Fibroblast of mammary gland (primary cell): ENCODE results near the gene CARS2.
"Not testable (repeated sequence)": the region's sequence is repeated elsewhere in the genome, so short reads cannot be mapped to it uniquely, and the experiment has no call there.

Source experiments
- DNase-seq: peaks from one replicate; pipeline ENCODE4 v3.0.0-alpha.2; 2010; ENCODE audit warnings: low read depth
- H3K4me3 ChIP-seq: 2 replicates; pipeline ENCODE4 v1.5.1; 2011; ENCODE audit warnings: low read depth, mild to moderate bottlenecking, low read length, moderate library complexity; ENCODE audit not compliant: control insufficient read depth
- TF ChIP-seq, protein P1 (sequence below): conservative IDR thresholded peaks from 2 replicates; pipeline ENCODE4 v1.5.1; 2011; ENCODE audit warnings: low read depth, low read length, inconsistent platforms; ENCODE audit not compliant: control insufficient read depth, insufficient read depth

The CARS2 gene

GRCh38 chr13:110705356-110705825 is 525 bp downstream of the CARS2 start:
- no peak for DNase-seq

DNA sequence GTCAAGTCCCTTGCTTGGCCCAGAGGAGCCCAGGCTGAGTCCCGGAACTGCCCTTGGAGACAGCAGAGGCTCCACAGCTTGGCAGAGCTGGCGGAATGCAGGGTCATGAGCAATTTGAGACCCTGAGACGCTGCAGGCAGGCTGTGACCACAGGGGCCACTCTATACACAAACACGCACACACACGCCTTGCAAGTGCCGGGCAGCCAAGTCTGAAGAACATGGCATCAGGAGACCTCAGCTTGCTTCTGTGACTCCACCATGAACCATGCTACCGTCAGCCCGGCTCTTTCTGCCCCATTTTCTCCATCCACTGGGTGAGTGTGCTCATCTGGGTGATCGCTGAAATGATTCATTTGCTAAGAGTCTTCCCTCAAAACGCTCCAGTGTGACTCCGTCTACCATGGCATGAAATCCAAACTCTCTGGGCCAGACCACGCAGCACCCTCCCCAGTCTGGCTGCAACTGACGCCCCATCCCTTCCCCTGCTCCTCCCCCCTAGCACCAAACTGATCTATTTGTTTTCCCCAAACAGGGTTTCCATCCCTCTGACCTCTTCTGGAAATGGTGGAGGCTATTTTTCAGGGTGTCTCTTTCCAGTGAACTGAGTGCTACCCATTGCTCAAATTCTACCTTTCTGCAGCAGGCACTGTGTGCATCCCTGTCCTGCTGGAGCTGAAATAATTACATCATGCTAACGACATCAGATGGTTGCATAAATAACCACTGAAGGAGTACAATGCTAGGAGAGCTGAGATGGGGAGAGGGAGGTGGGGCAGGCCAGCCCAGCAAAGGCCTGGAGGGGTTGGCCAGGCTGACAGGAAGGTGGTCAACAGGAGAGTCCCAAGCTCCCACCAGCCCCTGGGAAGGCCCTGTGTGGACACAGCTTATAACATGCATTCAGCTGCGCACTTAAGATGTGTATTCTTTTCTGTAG is 3.1 kb downstream of the CARS2 start:
- DNase-seq = peak; percentile 64
- TF ChIP-seq, protein P1, sequence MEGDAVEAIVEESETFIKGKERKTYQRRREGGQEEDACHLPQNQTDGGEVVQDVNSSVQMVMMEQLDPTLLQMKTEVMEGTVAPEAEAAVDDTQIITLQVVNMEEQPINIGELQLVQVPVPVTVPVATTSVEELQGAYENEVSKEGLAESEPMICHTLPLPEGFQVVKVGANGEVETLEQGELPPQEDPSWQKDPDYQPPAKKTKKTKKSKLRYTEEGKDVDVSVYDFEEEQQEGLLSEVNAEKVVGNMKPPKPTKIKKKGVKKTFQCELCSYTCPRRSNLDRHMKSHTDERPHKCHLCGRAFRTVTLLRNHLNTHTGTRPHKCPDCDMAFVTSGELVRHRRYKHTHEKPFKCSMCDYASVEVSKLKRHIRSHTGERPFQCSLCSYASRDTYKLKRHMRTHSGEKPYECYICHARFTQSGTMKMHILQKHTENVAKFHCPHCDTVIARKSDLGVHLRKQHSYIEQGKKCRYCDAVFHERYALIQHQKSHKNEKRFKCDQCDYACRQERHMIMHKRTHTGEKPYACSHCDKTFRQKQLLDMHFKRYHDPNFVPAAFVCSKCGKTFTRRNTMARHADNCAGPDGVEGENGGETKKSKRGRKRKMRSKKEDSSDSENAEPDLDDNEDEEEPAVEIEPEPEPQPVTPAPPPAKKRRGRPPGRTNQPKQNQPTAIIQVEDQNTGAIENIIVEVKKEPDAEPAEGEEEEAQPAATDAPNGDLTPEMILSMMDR = no peak
- H3K4me3 ChIP-seq = no peak overlapping the region

More at GRCh38 chr13:110705356-110705825, 525 bp downstream of the CARS2 start:
- TF ChIP-seq, protein P1 = no peak
- H3K4me3 ChIP-seq = peak overlapping the region; percentile 72

GRCh38 chr13:110702089-110702488 is 3.8 kb downstream of the CARS2 start:
- H3K4me3 ChIP-seq = no peak overlapping the region
- TF ChIP-seq, protein P1 = no peak
- DNase-seq = no peak

DNA sequence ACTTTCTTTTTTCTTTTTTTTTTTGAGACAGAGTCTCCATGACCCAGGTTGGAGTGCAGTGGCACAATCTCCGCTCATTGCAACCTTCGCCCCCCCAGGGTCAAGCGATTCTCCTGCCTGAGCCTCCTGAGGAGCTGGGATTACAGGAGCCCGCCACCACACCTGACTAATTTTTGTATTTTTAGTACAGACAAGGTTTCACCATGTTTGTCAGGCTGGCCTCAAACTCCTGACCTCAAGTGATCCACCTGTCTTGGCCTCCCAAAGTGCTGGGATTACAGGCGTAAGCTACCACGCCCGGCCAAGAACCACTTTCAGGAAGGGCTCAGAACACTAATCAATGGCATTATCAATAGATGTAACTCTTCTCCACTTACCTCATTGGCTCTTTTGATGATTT is 4.9 kb downstream of the CARS2 start:
- not testable (repeated sequence) for DNase-seq, H3K4me3 ChIP-seq

GRCh38 chr13:110700641-110701040 is 5.3 kb downstream of the CARS2 start:
- TF ChIP-seq, protein P1 = no peak
- no peak for DNase-seq
- H3K4me3 ChIP-seq = no peak overlapping the region

DNA sequence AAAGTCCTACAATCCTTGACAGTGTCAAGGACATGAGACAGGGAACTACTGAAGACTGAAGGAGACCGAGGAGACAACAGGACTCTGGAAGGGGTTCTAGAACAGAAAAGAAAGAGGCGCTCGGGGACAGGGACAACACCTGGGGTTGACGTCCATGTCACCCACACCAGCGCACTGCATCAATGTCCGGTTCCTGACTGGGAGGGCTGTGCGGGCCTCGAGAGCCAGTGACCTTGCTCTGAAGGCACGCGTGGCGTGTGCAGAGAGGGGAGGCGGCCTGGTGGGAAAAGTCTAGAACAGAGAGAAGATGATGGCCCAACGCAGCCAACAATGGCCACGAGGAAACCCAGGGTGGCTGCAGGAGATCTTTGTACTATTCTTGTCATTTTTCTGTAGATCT is 5.7 kb downstream of the CARS2 start:
- no peak overlapping the region for H3K4me3 ChIP-seq
- DNase-seq = no peak
- TF ChIP-seq, protein P1 = no peak
